Immature natural killer cell (primary cell): Measurements from ENCODE around the gene IQSEC3. TPM values are rescaled to one million over a fixed set of nuclear protein-coding genes. Genes with fewer than 3 reads are reported as not detected.
"Not testable (repeated sequence)": the region's sequence is repeated elsewhere in the genome, so short reads cannot be mapped to it uniquely, and the experiment has no call there.

Experiments used
- DNase-seq, 3 donors: peaks; one replicate each; pipeline ENCODE4 v3.0.0; 2022; ENCODE audit warnings: mixed read lengths in 1 of 3
- H3K27ac Mint-ChIP-seq, 6 donors: one replicate each; pipeline ENCODE4 v1.8.0; 2020; ENCODE audit warnings: mixed read lengths in 6 of 6, mild to moderate bottlenecking in 5 of 6, inconsistent platforms in 4 of 6, moderate library complexity in 3 of 6
- H3K27me3 Mint-ChIP-seq, 3 donors: one replicate each; pipeline ENCODE4 v1.8.0; 2020 to 2021; ENCODE audit warnings: low read depth in 3 of 3, mild to moderate bottlenecking in 3 of 3, mixed read lengths in 3 of 3, moderate library complexity in 3 of 3, inconsistent platforms in 1 of 3
- H3K36me3 Mint-ChIP-seq, 3 donors: one replicate each; pipeline ENCODE4 v1.8.0; 2020; ENCODE audit warnings: mixed read lengths in 3 of 3, inconsistent platforms in 2 of 3, mild to moderate bottlenecking in 2 of 3
- H3K4me1 Mint-ChIP-seq, 2 donors: one replicate each; pipeline ENCODE4 v1.8.0; 2020; ENCODE audit warnings: inconsistent platforms in 2 of 2, mild to moderate bottlenecking in 2 of 2, mixed read lengths in 2 of 2, moderate library complexity in 1 of 2
- H3K4me3 Mint-ChIP-seq, 5 donors: one replicate each; pipeline ENCODE4 v1.8.0; 2020; ENCODE audit warnings: mild to moderate bottlenecking in 5 of 5, mixed read lengths in 5 of 5, inconsistent platforms in 3 of 5, moderate library complexity in 3 of 5
- H3K9me3 Mint-ChIP-seq, 6 donors: one replicate each; pipeline ENCODE4 v1.8.0; 2020; ENCODE audit warnings: mild to moderate bottlenecking in 6 of 6, mixed read lengths in 6 of 6, inconsistent platforms in 4 of 6, moderate library complexity in 3 of 6
- polyA plus RNA-seq, 3 donors: library from polyadenylated mRNA; unstranded; fragments of 300-500 nt; fragmentation: Illumina TruSeq; gene quantifications; one replicate each; pipeline ENCODE4 v1.2.3, GENCODE V29; 2021

The IQSEC3 gene
- polyA plus RNA-seq, 3 donors from 2014 or later, result 0.07 TPM; not detected in 2

DNA sequence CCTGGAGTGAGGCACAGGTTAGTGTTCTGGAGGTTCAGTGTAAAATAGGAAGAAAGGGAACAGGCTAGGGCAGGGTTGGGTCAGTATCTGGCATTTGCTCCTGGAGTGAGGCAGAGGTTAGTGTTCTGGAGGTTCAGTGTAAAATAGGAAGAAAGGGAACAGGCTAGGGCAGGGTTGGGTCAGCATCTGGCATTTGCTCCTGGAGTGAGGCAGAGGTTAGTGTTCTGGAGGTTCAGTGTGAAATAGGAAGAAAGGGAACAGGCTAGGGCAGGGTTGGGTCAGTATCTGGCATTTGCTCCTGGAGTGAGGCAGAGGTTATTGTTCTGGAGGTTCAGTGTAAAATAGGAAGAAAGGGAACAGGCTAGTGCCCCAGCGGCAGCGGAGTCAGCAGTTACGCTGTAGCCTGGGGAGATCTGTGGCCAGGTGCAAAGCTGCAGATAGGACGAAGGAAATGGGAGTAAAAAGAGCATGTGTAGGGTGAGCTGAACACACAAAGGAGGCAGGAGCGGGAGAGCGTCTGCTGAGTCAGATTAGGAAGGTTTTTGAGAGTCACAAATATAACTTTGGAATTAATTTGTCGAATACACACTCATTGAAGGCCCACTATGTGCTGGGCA lies 67.2 kb downstream of the IQSEC3 start:
- H3K36me3 Mint-ChIP-seq, H3K27me3 Mint-ChIP-seq, DNase-seq, H3K4me3 Mint-ChIP-seq, H3K4me1 Mint-ChIP-seq, H3K27ac Mint-ChIP-seq, H3K9me3 Mint-ChIP-seq: not testable (repeated sequence)

DNA sequence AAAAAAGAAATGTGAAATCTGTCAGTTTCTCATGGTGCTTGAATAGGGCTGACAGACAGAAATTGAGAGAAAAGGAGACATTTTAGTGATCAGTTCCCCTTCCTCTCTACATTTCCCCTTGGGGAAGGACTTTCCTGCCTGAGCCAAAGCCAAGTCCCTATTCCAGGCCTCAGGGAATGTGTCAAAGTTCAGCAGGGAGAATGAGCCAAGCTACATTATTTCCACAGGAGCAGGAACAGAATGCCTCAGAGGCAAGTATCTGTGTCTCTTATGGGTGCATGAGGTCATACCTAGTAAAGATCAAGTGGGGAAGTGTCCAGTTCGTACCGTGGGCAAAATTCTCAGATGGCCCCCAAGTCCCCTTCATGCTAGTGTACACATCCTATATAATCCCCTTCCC lies 68.6 kb downstream of the IQSEC3 start:
- Mint-ChIP-seq H3K27me3 (peaks cover 0 to 3% (median under 1%) of the 10 kb centered on the region in 3 donors), H3K27ac (no peak overlapping the region), H3K4me3 (no peak overlapping the region), H3K9me3 (no peaks in the 10 kb centered on the region), H3K36me3 (no peaks in the 10 kb centered on the region), H3K4me1 (peaks cover 0 to 7% of the 10 kb centered on the region in 2 donors)
- no peak for DNase-seq

DNA sequence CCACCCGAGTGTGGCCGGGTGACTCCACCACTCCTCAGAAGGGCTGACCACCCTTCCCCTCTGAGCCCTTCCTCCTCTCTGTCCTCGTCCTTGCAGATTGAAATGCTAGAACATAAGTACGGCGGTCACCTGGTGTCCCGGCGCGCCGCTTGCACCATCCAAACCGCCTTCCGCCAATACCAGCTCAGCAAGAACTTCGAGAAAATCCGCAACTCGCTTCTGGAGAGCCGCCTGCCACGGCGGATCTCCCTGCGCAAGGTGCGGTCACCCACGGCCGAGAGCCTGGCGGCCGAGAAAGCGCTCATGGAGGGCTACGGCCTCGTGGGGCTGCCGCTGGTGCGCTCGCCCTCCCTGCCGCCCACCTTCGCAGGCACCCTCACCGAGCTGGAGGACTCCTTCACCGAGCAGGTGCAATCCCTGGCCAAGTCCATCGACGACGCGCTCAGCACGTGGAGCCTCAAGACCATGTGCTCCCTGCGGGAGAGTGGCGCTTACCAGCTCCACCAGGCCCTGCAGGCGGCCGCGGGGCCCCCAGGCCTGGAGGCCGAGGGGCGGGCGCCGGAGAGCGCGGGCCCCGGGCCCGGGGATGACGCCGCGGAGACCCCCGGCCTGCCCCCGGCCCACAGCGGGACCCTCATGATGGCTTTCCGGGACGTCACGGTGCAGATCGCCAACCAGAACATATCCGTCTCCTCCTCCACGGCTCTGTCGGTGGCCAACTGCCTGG lies 71.8 kb downstream of the IQSEC3 start:
- H3K4me1 Mint-ChIP-seq, result peaks cover 0 to 13% of the 10 kb centered on the region in 2 donors
- DNase-seq, result no peak
- peaks cover 4 to 7% (median 5%) of the 10 kb centered on the region in 3 donors for H3K27me3 Mint-ChIP-seq
- H3K4me3 Mint-ChIP-seq, result peak overlapping the region in 3 of 5 donors; percentile 47 to 82 (median 81)
- H3K27ac Mint-ChIP-seq, result no peak overlapping the region
- no peaks in the 10 kb centered on the region for H3K9me3 Mint-ChIP-seq
- H3K36me3 Mint-ChIP-seq, result no peaks in the 10 kb centered on the region

DNA sequence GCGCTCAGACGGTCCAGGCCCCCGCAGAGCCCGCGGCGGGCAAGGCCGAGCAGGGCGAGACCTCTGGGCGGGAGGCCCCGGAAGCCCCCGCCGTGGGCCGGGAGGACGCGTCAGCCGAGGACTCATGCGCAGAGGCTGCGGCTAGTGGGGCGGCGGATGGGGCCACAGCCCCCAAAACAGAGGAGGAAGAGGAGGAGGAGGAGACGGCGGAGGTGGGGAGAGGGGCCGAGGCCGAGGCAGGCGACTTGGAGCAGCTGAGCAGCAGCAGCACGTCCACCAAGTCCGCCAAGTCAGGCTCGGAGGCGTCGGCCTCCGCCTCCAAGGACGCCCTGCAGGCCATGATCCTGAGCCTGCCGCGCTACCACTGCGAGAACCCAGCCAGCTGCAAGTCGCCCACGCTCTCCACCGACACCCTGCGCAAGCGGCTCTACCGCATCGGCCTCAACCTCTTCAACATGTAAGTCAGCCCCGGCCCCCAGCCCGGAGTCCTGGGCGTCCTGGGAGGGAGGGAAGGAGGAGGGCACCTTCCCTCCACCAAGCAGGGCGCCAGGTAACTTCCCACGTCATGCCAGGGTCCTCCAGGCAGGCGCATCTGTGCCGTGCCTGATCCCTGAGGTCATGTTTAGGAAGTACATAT lies 72.4 kb downstream of the IQSEC3 start:
- peaks cover 0 to 13% of the 10 kb centered on the region in 2 donors for H3K4me1 Mint-ChIP-seq
- H3K4me3 Mint-ChIP-seq, result peak overlapping the region in 3 of 5 donors; percentile 81 to 84 (median 82)
- peaks cover 4 to 7% (median 7%) of the 10 kb centered on the region in 3 donors for H3K27me3 Mint-ChIP-seq
- no peaks in the 10 kb centered on the region for H3K36me3 Mint-ChIP-seq
- no peaks in the 10 kb centered on the region for H3K9me3 Mint-ChIP-seq
- H3K27ac Mint-ChIP-seq, result peak overlapping the region in 1 of 6 donors; percentile 64
- DNase-seq, result peak in 1 of 3 donors; percentile 25

DNA sequence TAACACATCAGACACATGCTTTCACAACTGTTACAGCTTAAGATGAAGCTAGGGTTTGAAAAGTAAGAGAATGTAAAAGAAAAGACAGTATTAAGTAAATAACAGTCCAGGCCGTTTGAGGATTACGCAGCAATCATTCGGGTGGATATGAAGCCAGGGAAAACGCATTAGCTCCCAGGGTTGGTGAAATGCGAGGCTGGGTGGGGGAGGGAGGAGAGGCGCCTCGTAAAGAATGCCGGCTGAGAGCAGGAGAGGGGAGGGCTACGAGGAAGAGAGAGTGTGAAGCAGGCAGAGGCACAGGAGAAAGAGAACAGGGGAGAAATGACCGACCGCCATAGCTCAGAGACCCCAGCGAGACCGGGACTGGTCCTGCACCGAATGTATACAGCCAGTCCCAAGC lies 73.0 kb downstream of the IQSEC3 start:
- peak overlapping the region in 3 of 5 donors; percentile 81 to 84 (median 82) for H3K4me3 Mint-ChIP-seq
- H3K27me3 Mint-ChIP-seq, result peaks cover 4 to 7% (median 7%) of the 10 kb centered on the region in 3 donors
- H3K9me3 Mint-ChIP-seq, result no peaks in the 10 kb centered on the region
- H3K4me1 Mint-ChIP-seq, result peaks cover 0 to 13% of the 10 kb centered on the region in 2 donors
- no peak for DNase-seq
- H3K36me3 Mint-ChIP-seq, result no peaks in the 10 kb centered on the region
- H3K27ac Mint-ChIP-seq, result no peak overlapping the region

DNA sequence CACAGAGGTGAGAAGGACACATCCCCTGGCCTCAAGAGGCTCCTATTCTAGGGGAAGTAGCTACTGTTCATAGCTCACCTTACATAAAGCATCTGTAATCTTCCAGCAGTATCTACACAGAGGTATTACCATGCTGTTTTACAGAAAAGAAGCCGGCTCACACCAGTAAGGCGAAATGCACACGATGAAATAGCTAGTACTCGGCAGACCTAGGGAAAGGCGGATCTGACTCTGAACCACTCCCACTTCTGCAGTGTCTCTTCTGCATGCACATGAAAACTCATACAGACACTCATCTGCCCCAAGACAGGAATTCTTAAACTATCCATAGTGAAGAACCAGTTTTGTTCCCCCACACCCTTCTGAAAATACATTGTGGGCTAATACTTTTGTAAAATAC lies 73.6 kb downstream of the IQSEC3 start:
- Mint-ChIP-seq H3K27ac (no peak overlapping the region), H3K4me3 (peak overlapping the region in 3 of 5 donors; percentile 81 to 84 (median 82)), H3K27me3 (peaks cover 4 to 7% (median 7%) of the 10 kb centered on the region in 3 donors), H3K4me1 (peaks cover 0 to 13% of the 10 kb centered on the region in 2 donors), H3K9me3 (no peaks in the 10 kb centered on the region), H3K36me3 (no peaks in the 10 kb centered on the region)
- DNase-seq, result no peak

DNA sequence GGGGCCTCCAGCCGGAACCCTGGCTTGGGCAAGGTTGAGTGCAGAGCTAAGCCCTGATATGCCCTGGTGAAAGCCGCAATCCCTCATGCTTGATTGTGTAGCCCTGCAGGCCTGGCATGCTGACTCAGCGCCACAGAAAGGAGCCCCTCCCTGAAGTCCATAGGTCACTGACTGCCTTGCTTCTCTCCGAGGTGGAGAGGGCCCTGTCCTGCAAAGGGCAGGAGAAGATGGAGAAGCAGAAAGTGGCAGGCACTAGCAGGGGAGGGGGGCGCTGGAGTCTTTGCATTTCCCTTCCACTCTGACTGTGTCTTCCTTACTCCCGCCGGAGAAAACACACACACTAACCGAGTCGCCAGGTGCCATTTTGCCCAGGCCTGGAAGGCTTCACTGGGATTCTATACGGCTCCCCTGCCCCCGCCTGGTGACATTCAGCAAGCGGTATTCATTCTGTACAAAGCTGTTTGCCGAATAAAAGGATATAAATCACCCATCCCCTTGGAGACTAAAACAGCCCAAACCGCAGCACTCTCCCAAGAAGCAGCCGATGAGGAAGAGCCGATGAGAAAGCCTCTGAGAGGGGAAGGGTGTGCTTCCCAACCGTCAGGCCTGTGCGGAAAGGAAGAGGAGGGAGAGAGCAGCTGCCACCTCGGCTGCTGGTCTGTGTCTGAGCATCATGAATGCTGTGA lies 77.5 kb downstream of the IQSEC3 start:
- H3K27me3 Mint-ChIP-seq, result peaks cover 4 to 7% (median 5%) of the 10 kb centered on the region in 3 donors
- no peaks in the 10 kb centered on the region for H3K36me3 Mint-ChIP-seq
- H3K4me3 Mint-ChIP-seq, result no peak overlapping the region
- no peaks in the 10 kb centered on the region for H3K9me3 Mint-ChIP-seq
- peaks cover 0 to 13% of the 10 kb centered on the region in 2 donors for H3K4me1 Mint-ChIP-seq
- no peak for DNase-seq
- H3K27ac Mint-ChIP-seq, result no peak overlapping the region

DNA sequence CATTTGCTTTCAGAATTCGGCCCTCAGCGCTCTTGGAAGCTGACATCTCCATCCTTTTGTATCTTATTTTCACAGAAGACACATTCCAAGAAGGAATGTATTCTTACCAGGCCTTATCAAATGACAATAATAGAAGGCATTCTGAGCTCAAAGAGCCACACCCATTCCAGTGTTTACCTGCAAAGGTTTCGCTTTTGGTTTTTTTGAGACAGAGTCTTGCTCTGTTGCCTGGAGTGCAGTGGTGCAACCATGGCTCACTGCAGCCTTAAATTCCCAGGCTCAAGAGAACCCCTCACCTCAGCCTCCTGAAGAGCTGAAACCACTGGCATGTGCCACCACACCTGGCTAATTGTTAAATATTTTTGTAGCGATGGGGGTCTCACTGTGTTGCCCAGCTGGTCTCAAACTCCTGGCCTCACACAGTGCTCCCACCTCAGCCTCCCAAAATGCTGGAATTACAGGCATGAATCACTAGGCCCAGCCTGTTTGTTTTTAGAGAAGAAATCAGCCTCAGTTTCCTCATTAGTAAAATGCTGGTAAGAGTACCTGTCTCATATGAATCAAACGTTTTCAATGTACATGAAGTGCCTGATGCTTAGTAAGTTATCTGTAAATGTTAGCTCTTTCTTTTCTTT lies 78.2 kb downstream of the IQSEC3 start:
- Mint-ChIP-seq H3K4me1 (peaks cover 0 to 9% of the 10 kb centered on the region in 2 donors), H3K27me3 (peaks cover 4 to 7% (median 5%) of the 10 kb centered on the region in 3 donors), H3K27ac (no peak overlapping the region), H3K36me3 (no peaks in the 10 kb centered on the region), H3K4me3 (no peak overlapping the region), H3K9me3 (no peaks in the 10 kb centered on the region)
- no peak for DNase-seq

DNA sequence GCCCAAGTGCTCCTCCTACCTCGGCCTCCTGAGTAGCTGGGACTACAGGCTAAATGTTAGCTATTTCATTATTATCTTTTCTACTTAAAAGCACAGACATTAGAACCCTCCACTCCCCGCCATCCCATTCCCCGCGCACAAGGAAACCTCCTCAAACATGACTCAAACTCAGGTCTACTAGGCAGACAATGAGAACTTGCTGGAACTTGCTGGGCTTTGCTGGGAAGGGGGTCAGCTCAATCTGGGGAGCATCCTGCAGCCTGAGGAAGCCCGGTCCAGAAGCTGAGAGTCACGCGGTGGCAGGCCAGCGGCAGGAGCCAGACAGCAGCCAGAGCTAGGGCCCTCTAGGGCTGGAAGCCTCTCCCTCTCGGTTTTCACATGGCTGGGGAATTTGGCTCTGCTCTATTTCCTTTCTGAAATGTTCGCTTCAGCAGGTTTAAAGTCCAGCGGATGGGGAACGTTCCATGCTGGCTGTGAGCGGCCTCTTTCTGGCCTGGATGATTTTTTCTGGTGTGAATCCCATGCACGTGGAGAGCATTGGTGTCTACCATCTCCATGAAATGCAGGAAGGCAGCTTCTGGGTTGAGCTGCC lies 78.9 kb downstream of the IQSEC3 start:
- Mint-ChIP-seq H3K27ac (no peak overlapping the region), H3K4me3 (no peak overlapping the region), H3K9me3 (no peaks in the 10 kb centered on the region), H3K4me1 (peaks cover 0 to 3% of the 10 kb centered on the region in 2 donors), H3K36me3 (no peaks in the 10 kb centered on the region), H3K27me3 (peaks cover 2 to 5% (median 4%) of the 10 kb centered on the region in 3 donors)
- no peak for DNase-seq

DNA sequence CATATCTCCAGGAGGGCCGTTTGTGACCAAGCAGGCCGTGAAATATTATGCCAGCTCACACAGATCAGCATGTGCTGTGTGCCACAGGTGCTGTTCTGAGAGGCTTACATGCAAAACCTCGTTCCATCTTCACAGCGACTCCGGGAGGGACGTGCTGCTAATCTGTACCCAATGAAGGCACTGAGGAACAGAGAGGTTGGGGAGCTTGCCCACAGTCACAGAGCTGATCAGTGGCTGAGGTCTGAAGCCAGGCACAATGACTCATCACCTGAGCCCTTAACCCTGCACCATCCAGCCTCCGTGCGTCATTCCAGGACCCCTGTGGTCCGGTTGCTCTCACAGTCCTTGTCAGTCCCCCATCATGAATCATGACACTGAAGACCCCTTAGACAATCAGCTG lies 80.7 kb downstream of the IQSEC3 start:
- no peak for DNase-seq
- Mint-ChIP-seq H3K27me3 (peaks cover 2 to 5% (median 4%) of the 10 kb centered on the region in 3 donors), H3K4me3 (no peak overlapping the region), H3K9me3 (no peaks in the 10 kb centered on the region), H3K36me3 (no peaks in the 10 kb centered on the region), H3K27ac (no peak overlapping the region), H3K4me1 (no peaks in the 10 kb centered on the region)

DNA sequence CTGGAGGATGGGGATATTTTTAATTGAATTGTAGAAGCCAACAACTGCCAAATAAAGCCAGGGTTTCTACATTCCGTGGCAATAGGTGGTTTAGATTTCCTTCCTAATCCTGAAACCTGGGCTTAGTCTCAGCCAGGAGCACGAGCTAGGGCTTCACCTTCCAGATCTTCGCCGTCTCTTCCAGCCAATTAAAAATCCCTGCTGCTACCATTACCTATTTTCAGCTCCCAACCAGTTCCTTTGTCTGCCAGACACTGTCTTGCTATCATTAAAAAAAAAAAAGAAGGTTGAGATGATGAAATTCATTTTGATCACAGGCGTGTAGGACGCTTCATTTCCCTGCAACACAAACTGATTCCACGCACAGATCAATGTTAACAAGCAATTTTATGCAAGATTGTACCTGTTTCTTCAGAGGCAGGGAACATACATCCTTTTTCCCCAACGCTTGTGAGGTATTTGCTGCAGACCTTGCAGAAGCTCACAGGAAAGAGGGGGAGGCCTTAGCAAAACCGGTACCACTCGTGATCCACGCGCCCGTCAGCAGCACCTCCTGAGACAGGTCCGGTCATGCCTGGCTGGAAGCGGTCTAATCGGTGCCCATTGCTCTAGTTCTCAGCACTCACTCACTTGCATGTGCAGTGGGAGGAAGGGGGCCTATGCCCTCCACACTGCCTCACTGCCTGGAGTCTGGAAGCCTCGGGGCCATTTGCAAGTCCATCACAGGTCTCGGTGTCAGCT lies 82.3 kb downstream of the IQSEC3 start:
- Mint-ChIP-seq H3K4me3 (no peak overlapping the region), H3K4me1 (peaks cover 0 to 4% of the 10 kb centered on the region in 2 donors), H3K9me3 (no peaks in the 10 kb centered on the region), H3K27ac (no peak overlapping the region), H3K36me3 (no peaks in the 10 kb centered on the region), H3K27me3 (peaks cover 0 to 5% (median 2%) of the 10 kb centered on the region in 3 donors)
- DNase-seq, result no peak

DNA sequence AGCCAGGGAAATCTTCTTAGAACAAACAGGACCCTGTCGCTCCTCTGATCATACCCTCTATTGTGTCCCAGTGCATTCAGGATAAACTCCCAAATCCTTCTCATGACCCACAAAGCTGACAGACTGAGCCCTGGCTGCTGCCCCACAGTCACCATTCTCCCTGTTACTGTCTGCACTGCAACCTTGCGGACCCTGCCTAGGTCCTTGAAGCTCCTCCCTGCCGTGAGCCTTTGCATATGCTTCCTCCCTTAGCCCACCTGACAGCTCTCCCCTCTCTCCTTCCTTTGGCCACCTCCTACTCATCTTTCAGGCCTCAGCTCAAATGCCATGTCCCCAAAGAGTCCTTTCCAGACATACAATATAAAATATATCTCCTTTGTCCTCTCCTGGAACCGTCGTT lies 85.0 kb downstream of the IQSEC3 start:
- Mint-ChIP-seq H3K36me3 (no peaks in the 10 kb centered on the region), H3K27ac (no peak overlapping the region), H3K4me1 (peaks cover 0 to 4% of the 10 kb centered on the region in 2 donors), H3K4me3 (no peak overlapping the region), H3K27me3 (peaks cover 0 to 5% (median 2%) of the 10 kb centered on the region in 3 donors), H3K9me3 (peaks cover 0 to 1% (median 0%) of the 10 kb centered on the region in 6 donors)
- no peak for DNase-seq
